ENCODE results near the gene LMNTD2. TPM values are rescaled to one million over a fixed set of nuclear protein-coding genes. Genes with fewer than 3 reads are reported as not detected.

The LMNTD2 gene
- total and polyA plus RNA-seq, 2 experiments from 2014 or later, result 0.22 to 0.36 TPM

GRCh38 chr11:571802-572185 is 11.3 kb upstream of the LMNTD2 start:
- Histone ChIP-seq H3K9me2 (ENCODE audit: insufficient read depth) (no peaks in the 10 kb centered on the region), H3K27me3 (replicated peaks; ENCODE audit: insufficient read depth) (no peaks in the 10 kb centered on the region), H2AFZ (no peak overlapping the region), H3K27ac (no peak overlapping the region), H3K9ac (no peak overlapping the region), H3K4me2 (ENCODE audit: unreplicated experiment) (no peak overlapping the region), H4K20me1 (ENCODE audit: insufficient read depth) (no peaks in the 10 kb centered on the region), H3K79me2 (ENCODE audit: insufficient read depth) (peaks cover 14% of the 10 kb centered on the region), H3K4me3 (no peak overlapping the region), H3K9me3 (ENCODE audit: low read depth) (no peaks in the 10 kb centered on the region), H3F3A (ENCODE audit: insufficient read depth) (no peaks in the 10 kb centered on the region; the same call in 1 of the 2 replicates), H3K4me1 (ENCODE audit: insufficient read depth) (peaks cover 11% of the 10 kb centered on the region), H3K36me3 (ENCODE audit: low read depth) (peaks cover 3% of the 10 kb centered on the region)
- no peak for TF ChIP-seq EZH2phosphoT487 (IDR thresholded peaks at IDR 0.05; ENCODE audit: insufficient read depth, low read depth)
- TF ChIP-seq EZH2 (IDR thresholded peaks at IDR 0.05; ENCODE audit: insufficient read depth, poor library complexity, severe bottlenecking), result no peak
- in situ Hi-C loops (cut with MboI), result no loop called here
- no peak for DNase-seq
- 60 to 62% methylated on average over 5 to 8 of the region's 8 CpGs for WGBS, 2 experiments (ENCODE audit: low coverage in 1 of 2, low lambda C conversion rate in 2 of 2, missing lambda C conversion rate in 2 of 2)

DNA sequence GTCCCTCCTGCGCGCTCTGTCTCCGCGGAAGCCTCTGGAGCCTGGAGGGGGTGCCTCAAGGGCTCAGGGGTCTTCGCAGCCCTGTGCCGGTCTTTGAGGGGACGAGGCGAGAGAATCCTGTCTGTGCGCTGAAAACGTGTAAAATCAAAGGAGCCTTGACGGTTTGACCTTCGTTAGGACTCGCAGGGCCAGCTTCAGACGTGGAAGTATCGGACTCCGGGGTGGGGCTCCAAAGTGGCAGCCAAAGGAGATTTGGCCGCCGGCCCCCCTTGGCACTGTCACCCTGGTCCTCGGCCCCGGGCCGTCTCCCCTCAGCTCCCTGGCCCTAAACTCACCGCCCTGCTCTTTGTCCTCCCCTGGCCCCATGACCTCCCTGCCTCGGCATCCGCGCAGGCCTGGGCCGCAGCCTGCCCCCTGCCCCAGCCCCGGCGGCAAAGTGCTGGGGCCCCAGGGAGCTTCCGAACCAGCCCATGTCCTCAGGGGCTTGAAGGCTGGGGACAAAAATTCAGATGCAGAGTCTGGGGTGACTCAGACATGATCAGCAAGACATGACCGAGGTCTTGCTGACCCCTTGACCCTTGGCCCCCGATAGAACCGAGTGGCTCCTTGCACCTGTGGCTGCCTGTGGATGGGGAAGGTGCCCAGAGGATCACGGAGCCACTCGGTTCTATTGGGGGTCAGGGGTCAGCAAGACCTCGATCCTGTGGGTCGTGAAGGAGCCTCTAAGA is 8.8 kb upstream of the LMNTD2 start:
- H3K4me3 ChIP-seq, result peak overlapping the region; percentile 83
- H3K9me3 ChIP-seq (ENCODE audit: low read depth), result no peaks in the 10 kb centered on the region
- H3K27me3 ChIP-seq (replicated peaks; ENCODE audit: insufficient read depth), result no peaks in the 10 kb centered on the region
- in situ Hi-C loops (cut with MboI), result no loop called here
- peak overlapping the region; percentile 95 for H3K4me2 ChIP-seq (ENCODE audit: unreplicated experiment)
- peak overlapping the region; percentile 46 for H3K27ac ChIP-seq
- H3F3A ChIP-seq (ENCODE audit: insufficient read depth), result no peaks in the 10 kb centered on the region
- peak overlapping the region; percentile 73 for H2AFZ ChIP-seq
- peaks cover 12% of the 10 kb centered on the region for H3K4me1 ChIP-seq (ENCODE audit: insufficient read depth)
- no peak for TF ChIP-seq EZH2phosphoT487 (IDR thresholded peaks at IDR 0.05; ENCODE audit: insufficient read depth, low read depth)
- no peak for TF ChIP-seq EZH2 (IDR thresholded peaks at IDR 0.05; ENCODE audit: insufficient read depth, poor library complexity, severe bottlenecking)
- H3K36me3 ChIP-seq (ENCODE audit: low read depth), result peaks cover 8% of the 10 kb centered on the region
- H3K9ac ChIP-seq, result peak overlapping the region; percentile 89
- H3K79me2 ChIP-seq (ENCODE audit: insufficient read depth), result peaks cover 23% of the 10 kb centered on the region
- H4K20me1 ChIP-seq (ENCODE audit: insufficient read depth), result no peaks in the 10 kb centered on the region
- no peaks in the 10 kb centered on the region for H3K9me2 ChIP-seq (ENCODE audit: insufficient read depth)
- DNase-seq, result peak; percentile 50
- 18 to 21% methylated on average over 34 to 36 of the region's 36 CpGs for WGBS, 2 experiments (ENCODE audit: low coverage in 1 of 2, low lambda C conversion rate in 2 of 2, missing lambda C conversion rate in 2 of 2)

DNA sequence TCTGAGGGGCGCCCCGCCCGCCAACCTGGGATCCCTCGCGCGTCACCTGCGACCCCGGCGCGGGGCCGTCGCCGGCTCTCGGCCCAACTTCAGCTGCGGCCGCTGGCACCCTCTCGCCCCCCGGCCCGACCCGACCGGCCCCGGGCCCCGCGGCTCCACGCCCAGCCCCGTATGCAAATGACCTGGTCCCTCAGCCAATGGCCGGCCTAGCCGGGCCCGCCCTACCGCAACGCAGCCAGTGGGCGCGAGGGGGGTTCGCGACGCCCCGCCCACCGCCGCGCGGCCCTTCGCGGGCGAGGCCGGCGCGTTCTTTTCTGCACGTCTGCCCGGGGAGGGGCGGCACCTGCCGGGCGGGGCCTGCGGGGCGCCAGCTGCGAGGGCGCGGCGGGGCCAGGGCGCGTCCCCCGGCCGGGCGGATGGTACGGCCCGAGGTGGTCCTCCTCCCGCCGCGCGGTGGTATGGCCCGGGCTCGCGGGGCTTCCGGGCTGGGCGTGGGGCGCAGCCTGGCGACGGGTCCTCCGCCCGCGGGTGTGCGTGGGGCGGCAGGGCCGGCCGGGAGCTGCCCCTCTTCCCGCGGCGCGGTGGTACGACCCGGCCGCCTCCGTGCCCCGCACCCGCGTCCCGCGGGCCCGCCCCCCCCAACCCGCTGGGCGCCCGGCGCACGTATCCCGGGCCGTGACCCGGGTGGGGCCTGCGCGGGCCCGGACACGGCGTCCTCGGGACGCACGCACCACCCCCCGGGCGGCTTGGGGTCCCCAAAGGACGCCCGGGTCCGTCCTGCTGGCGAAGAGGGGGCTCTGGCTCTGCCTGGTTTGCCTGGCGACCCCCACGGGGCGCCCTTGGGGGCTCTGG is 8.0 kb upstream of the LMNTD2 start:
- Histone ChIP-seq H2AFZ (peak overlapping the region; percentile 73), H3K4me1 (ENCODE audit: insufficient read depth) (peaks cover 11% of the 10 kb centered on the region), H3K27ac (peak overlapping the region; percentile 46), H3K4me3 (peak overlapping the region; percentile 83), H3K79me2 (ENCODE audit: insufficient read depth) (peaks cover 23% of the 10 kb centered on the region), H3K9me3 (ENCODE audit: low read depth) (no peaks in the 10 kb centered on the region), H3K9ac (peak overlapping the region; percentile 89), H4K20me1 (ENCODE audit: insufficient read depth) (no peaks in the 10 kb centered on the region), H3F3A (ENCODE audit: insufficient read depth) (no peaks in the 10 kb centered on the region), H3K4me2 (ENCODE audit: unreplicated experiment) (peak overlapping the region; percentile 95), H3K36me3 (ENCODE audit: low read depth) (peaks cover 8% of the 10 kb centered on the region), H3K9me2 (ENCODE audit: insufficient read depth) (no peaks in the 10 kb centered on the region), H3K27me3 (replicated peaks; ENCODE audit: insufficient read depth) (no peaks in the 10 kb centered on the region)
- WGBS, 2 experiments (ENCODE audit: low coverage in 1 of 2, low lambda C conversion rate in 2 of 2, missing lambda C conversion rate in 2 of 2), result 1 to 2% methylated on average over 56 to 66 of the region's 123 CpGs
- in situ Hi-C loops (cut with MboI), result no loop called here
- peak; percentile 98 for DNase-seq
- TF ChIP-seq EZH2phosphoT487 (IDR thresholded peaks at IDR 0.05; ENCODE audit: insufficient read depth, low read depth) (no peak), EZH2 (IDR thresholded peaks at IDR 0.05; ENCODE audit: insufficient read depth, poor library complexity, severe bottlenecking) (no peak)

GRCh38 chr11:567629-568292 is 7.2 kb upstream of the LMNTD2 start:
- peak overlapping the region; percentile 71 for H3K4me2 ChIP-seq (ENCODE audit: unreplicated experiment)
- no peaks in the 10 kb centered on the region for H4K20me1 ChIP-seq (ENCODE audit: insufficient read depth)
- peak overlapping the region; percentile 83 for H3K4me3 ChIP-seq
- 22 to 23% methylated on average over 25 to 38 of the region's 41 CpGs for WGBS, 2 experiments (ENCODE audit: low coverage in 1 of 2, low lambda C conversion rate in 2 of 2, missing lambda C conversion rate in 2 of 2)
- no peaks in the 10 kb centered on the region for H3K27me3 ChIP-seq (replicated peaks; ENCODE audit: insufficient read depth)
- H3K9me3 ChIP-seq (ENCODE audit: low read depth), result no peaks in the 10 kb centered on the region
- peaks cover 9% of the 10 kb centered on the region; the same call in 1 of the 2 replicates for H3K4me1 ChIP-seq (ENCODE audit: insufficient read depth)
- TF ChIP-seq EZH2phosphoT487 (IDR thresholded peaks at IDR 0.05; ENCODE audit: insufficient read depth, low read depth), result no peak
- TF ChIP-seq EZH2 (IDR thresholded peaks at IDR 0.05; ENCODE audit: insufficient read depth, poor library complexity, severe bottlenecking), result no peak
- H3K9me2 ChIP-seq (ENCODE audit: insufficient read depth), result no peaks in the 10 kb centered on the region
- H3F3A ChIP-seq (ENCODE audit: insufficient read depth), result no peaks in the 10 kb centered on the region
- peaks cover 8% of the 10 kb centered on the region for H3K36me3 ChIP-seq (ENCODE audit: low read depth)
- H3K9ac ChIP-seq, result peak overlapping the region; percentile 69
- H3K27ac ChIP-seq, result no peak overlapping the region
- no peak overlapping the region for H2AFZ ChIP-seq
- peak; percentile 33 for DNase-seq
- peaks cover 23% of the 10 kb centered on the region for H3K79me2 ChIP-seq (ENCODE audit: insufficient read depth)
- in situ Hi-C loops (cut with MboI), result no loop called here

Measured in GM23248 (cell line).